Left renal cortex interstitium (tissue), 4 donors: ENCODE data around the gene ACSF3. TPM values are rescaled to one million over a fixed set of nuclear protein-coding genes. Genes with fewer than 3 reads are reported as not detected.

Source experiments
- DNase-seq, 4 donors: peaks; one replicate each; pipeline ENCODE4 v3.0.0-alpha.2; 2013; ENCODE audit warnings: low read depth in 4 of 4, low spot score in 2 of 4, missing footprints in 1 of 4
- polyA plus RNA-seq, 4 donors: library from polyadenylated mRNA; unstranded; fragments of 120-200 nt; gene quantifications; one replicate each; pipeline ENCODE4 v1.2.1, GENCODE V29; 2013; ENCODE audit not compliant: insufficient read length in 4 of 4

Gene ACSF3
- polyA plus RNA-seq, 4 donors, result 27.6 to 37.9 (median 33.5) TPM

DNA sequence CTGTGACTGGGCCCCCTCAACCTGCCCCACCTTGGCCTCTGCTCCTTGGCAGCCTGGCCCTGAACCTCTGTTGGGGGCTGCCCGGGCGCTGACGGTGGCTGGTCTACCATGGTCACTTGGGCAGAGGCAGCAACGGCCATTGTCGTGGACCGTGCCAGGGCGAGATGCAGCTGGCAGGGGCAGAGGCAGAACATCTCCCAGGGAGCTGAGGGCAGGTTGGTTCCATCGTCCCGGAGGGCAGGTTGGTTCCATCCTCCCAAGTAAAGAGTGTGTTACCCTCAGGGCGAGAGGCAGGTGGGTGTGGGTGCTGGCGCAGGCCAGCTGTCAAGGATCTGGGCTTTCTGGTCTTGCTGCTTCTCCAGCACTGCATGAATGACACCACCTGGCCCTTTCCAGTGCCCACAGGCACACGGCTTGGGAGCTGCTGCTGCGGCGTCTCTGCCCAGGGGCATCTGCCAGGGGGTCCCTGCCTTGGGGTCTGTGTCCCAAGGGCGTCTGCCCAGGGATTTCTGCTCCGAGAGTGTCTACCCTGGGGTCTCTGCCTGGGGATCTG, 12.0 kb downstream of the ACSF3 start:
- no peak for DNase-seq

DNA sequence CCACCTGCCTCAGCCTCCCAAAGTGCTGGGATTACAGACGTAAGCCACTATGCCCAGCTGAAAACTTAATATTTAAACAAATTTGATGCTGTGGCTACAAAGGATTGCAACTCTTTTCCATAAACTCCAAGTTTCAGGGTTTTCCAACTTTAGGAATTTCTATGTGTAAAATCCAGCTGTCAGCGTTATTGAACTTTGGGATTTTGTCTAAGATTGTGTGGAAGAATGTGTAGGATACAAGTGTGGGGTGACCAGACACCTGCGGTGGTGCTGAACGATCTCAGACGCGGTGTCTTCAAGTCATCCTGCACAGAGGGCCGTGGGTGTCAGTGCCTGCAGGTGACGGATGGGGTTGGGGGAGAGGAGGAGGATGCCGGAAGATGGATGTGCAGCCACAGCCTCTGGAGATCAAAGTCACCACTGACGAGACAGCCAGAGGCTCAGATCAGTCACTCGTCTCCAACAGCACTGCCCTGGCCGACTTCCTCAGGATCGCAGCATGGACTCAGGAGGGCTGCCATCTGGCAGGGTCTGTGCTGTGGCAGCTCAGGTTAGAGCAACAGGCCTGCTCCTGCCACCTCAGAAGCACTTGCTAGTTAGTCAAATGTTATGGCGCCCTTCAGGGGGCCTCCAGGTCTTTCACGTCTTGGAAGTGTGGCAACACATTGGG, 13.0 kb downstream of the ACSF3 start:
- DNase-seq, result no peak

DNA sequence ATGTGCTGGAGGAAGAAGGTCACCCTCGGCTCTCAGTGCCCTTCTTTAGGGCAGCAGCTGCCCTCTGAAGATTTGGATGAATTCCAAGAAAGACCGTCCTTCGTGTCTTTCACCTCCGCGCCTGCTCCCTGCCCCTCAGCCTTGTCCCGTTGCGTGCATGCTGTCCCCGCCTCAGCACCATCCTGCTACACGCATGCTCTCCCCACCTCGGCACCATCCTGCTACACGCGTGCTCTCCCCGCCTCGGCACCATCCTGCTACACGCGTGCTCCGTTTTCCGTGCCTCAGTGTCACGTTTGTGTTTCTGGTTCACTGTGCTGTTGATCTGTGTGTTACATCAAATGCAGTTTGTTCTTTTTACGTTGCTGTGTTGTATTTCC, 13.5 kb downstream of the ACSF3 start:
- no peak for DNase-seq

GRCh38 chr16:89108416-89108815, 14.8 kb downstream of the ACSF3 start:
- no peak for DNase-seq

DNA sequence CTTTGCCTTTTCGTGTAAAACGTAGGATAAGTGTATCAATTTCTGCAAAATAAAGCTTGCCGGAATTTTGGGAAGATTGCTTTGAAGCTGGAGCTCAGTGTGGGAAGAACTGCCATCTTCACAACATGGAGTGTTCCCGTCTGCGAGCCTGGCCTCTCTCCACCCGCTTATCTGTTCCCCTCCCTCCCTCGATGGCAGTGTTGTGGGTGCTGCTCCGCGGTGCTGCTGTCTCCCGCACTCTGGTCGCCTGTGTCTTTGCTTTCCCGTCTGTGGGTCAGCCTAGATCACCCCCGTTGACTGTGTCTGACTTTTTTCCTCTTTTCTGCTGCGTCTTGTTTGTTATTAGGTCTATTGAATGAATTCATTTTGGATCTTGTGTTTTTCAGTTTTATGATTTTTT, 17.0 kb downstream of the ACSF3 start:
- no peak for DNase-seq

- no peak for DNase-seq
Measured at GRCh38 chr16:89111263-89111662, 17.6 kb downstream of the ACSF3 start.

DNA sequence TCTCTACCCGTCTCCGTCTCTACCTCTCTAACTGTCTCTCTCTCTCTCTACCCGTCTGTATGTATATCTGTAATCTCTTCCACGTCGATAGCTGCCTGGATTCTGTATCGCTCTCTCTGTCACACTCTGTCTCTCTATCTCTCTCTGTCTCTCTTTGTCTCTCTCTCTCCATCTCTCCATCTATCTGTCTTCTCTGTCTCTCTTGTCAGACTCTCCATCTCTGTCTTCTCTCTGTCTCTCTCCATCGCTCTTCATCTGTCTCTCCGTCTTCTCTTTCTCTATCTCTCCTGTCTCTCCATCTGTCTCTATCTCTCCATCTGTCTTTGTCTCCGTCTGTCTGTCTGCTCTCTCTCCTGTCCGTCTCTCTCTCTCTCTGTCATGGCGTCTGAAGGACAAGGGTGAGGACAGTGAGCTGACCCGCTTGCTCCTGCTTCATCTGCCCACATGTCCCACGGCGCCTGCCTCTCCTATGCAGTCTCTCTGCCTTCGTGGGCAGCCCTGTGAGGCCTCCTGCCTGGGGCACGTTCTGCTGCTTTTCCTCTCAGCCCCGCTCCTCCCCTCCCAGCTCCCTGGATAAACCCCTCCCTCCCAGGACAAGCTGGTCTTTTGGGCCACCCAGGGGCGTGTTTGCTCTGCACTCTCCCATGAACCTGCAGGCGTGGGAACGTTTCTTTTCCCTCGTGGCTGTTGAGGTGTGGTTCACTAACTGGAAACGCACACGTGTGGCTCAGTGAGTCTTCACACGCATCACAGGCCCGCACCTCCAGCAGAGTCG, 18.9 kb downstream of the ACSF3 start:
- DNase-seq, result no peak

- DNase-seq, result no peak
Measured at GRCh38 chr16:89113152-89113547, 19.5 kb downstream of the ACSF3 start.

DNA sequence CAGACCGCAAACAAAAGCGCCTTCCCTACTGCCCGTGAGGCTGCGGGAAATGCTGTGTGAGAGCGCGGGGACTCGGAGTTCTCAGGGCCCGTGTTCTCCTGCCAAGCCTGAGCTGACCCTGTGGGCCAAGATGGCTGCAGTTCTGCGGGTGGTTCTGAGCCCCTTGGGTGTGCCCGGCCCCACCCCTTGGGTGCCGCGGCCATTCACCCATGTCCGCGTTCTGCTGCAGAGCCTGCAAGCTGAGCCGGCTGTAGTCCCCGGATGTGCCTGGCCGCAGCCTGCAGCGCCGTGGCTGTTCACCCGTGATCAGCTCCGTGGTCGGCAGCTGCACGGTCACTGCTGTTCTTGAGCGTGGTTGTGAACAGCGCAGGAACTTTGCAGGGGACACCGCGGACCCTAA, 20.0 kb downstream of the ACSF3 start:
- no peak for DNase-seq

DNA sequence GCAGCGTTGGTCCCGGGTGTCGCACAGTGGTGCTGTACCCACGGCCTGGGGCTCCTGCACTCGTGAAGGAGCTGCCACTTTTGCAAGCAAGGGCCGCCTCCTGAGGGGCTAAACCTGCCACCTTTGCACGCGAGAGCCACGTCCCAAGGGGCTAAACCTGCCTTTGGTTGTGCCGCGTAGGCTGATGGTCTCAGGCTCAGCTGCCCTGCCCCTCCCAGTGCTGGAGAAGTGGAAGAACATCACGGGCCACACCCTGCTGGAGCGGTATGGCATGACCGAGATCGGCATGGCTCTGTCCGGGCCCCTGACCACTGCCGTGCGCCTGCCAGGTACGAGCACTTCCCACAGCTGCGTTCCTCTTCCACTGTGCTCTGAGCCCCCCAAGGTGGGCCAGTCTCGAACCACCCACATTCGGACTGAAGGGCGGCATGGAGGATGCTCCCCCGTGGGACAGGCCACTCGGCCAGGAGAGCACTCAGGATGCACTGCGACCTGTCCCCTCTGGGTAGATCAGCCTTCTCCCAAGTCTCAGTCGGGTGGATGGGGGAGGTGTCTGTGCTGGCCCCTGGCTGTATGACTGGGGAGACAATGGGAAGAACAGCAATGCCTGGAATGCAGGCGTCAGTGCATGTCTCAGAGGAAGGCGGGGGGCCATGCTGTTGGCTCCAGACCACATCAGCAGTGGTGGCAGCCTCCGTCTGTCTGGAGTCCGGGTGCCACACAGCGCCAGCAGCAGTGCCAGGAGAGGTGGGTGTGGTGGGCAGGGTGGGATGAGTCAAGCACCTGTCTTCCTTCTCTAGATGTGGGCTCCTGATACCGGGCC, 20.7 kb downstream of the ACSF3 start:
- DNase-seq, result no peak

- no peak for DNase-seq
Measured at GRCh38 chr16:89115216-89115861, 21.7 kb downstream of the ACSF3 start.

- no peak for DNase-seq
Measured at GRCh38 chr16:89116341-89117226, 22.9 kb downstream of the ACSF3 start.

DNA sequence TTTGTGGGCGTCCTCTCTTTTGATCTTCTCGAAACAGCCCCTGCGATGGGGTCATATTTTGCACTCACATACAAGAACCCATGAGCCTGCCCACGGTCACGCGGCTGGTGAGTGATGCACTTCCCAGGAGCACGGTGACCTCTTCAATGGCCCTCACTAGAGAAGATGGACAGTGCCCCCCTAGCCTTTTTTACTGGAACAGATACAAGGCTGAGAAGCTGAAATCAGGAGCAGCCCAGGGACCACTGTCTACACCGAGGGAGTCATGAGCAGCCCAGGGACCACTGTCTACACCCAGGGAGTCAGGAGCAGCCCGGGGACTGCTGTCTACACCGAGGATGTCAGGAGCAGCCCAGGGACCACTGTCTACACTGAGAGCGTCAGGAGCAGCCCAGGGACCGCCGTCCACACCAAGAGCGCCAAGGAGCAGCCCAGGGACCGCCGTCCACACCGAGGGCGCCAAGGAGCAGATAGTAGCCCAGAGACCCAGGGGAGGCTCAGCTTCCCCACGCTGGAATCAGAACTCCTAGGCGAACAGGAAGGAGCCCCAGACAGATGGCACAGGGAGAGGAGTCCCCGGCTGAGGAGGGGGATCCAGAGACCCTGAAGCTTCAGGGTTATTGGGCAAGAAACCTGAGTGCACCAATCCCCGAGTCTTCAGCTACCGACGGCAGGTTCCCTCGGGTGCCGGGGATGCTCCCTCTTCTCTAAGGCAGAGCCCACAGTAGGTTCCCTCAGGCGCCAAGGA, 23.7 kb downstream of the ACSF3 start:
- DNase-seq, result no peak

- no peak for DNase-seq
Measured at GRCh38 chr16:89117975-89118289, 24.3 kb downstream of the ACSF3 start.

- DNase-seq, result no peak
Measured at GRCh38 chr16:89118361-89119165, 24.9 kb downstream of the ACSF3 start.

DNA sequence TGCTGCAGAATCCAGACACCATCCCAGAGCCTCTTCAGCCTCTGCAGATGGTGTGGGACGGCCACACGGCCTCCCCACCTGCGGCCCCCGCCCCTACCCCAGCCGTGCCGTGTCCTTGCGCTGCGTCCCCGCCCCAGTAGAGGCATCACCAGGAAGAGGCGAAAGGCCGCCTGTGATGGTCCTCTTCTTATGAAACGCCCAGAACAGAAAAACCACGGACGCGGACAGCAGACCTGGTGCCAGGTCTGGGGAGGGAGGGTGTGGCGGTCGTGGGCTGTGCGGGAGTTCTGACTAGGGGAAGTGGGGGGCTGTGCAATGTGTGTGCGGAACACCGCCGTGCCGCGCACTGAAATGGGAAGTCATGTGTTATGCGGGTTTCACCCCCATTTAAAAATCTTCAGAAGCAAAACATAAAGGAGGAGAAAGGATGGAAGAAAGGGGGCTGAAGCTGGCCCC, 25.5 kb downstream of the ACSF3 start:
- DNase-seq, result no peak

DNA sequence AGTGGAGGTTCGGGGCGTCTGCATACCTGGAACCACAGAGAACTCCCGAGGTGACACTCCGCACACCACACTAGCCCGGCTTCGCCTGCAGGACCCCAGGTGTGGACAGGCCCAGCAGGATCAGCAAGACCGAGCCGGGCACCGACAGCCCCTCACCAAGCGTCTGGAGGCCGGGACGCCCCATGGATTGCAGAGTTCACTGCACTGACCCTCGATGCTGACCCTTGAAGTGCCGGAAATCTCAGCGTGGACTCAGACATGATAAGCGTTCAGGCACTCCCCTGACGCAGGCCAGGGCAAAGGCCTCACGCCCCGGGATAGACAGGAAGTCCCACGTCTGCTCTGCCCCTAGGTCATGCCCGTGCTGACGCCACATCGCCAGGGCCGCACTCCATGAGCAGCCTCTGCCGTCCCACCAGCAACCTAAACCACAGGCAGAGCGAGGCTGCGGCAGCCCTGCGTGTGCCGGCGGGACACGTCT, 26.0 kb downstream of the ACSF3 start:
- no peak for DNase-seq

GRCh38 chr16:89120281-89120680, 26.6 kb downstream of the ACSF3 start:
- DNase-seq, result no peak
